Bronchial epithelial cell (primary cell): ENCODE measurements around the gene SUSD1. TPM values are rescaled to one million over a fixed set of nuclear protein-coding genes. Genes with fewer than 3 reads are reported as not detected.

Source experiments
- DNase-seq: peaks from one replicate; pipeline ENCODE4 v3.0.0-alpha.2; 2010; ENCODE audit warnings: low read depth
- FAIRE-seq: peaks from 2 replicates; lab custom pipeline; 2011; peaks lifted over from hg19 to GRCh38; lab: Jason Lieb, UNC
- H3K27me3 ChIP-seq: 2 replicates; pipeline ENCODE4 v1.5.1; 2011; ENCODE audit warnings: low read length; ENCODE audit not compliant: control insufficient read depth, insufficient read depth
- H3K36me3 ChIP-seq: 2 replicates; pipeline ENCODE4 v1.5.1; 2011; ENCODE audit warnings: low read length; ENCODE audit not compliant: control insufficient read depth, insufficient read depth
- H3K4me3 ChIP-seq: 2 replicates; pipeline ENCODE4 v1.5.1; 2011; ENCODE audit warnings: mild to moderate bottlenecking, low read depth, low read length, control low read depth
- total RNA-seq: library from RNA; depleted of rRNA; stranded (reverse); fragments of >200 nt; gene quantifications from 2 replicates; pipeline ENCODE4 v1.2.1, GENCODE V29; 2014
- TF ChIP-seq, protein P1 (sequence below): IDR thresholded peaks from 2 replicates; pipeline ENCODE4 v1.5.1; 2011; ENCODE audit warnings: mild to moderate bottlenecking, moderate library complexity, low read length, control low read depth, inconsistent platforms; ENCODE audit not compliant: insufficient read depth, severe bottlenecking

Gene SUSD1
- total RNA-seq, 1 donor from 2014 or later, result 9.0 TPM

DNA sequence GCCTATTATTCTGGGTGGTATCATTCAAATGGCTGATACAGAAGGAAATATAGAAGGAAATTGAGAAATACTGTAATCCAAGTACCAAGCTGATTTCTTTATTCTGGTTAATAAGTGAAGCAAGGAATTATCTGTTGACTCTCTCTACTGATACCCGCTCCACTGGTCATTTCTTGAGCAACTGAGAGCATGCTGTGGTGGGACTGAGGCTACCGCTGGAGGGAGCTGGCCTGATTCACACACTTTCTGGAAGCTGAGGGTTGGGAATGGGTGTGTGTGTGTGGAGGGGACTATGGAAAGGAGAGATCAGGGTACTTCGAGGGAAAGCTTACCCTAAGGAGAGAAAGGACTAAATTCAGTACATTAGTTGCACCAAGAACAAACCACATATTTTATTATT, 174.4 kb downstream of the SUSD1 start:
- Histone ChIP-seq H3K4me3 (no peak overlapping the region), H3K36me3 (no peaks in the 10 kb centered on the region), H3K27me3 (no peaks in the 10 kb centered on the region)
- TF ChIP-seq, protein P1, sequence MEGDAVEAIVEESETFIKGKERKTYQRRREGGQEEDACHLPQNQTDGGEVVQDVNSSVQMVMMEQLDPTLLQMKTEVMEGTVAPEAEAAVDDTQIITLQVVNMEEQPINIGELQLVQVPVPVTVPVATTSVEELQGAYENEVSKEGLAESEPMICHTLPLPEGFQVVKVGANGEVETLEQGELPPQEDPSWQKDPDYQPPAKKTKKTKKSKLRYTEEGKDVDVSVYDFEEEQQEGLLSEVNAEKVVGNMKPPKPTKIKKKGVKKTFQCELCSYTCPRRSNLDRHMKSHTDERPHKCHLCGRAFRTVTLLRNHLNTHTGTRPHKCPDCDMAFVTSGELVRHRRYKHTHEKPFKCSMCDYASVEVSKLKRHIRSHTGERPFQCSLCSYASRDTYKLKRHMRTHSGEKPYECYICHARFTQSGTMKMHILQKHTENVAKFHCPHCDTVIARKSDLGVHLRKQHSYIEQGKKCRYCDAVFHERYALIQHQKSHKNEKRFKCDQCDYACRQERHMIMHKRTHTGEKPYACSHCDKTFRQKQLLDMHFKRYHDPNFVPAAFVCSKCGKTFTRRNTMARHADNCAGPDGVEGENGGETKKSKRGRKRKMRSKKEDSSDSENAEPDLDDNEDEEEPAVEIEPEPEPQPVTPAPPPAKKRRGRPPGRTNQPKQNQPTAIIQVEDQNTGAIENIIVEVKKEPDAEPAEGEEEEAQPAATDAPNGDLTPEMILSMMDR, result no peak
- DNase-seq (no peak), FAIRE-seq (no peak)

DNA sequence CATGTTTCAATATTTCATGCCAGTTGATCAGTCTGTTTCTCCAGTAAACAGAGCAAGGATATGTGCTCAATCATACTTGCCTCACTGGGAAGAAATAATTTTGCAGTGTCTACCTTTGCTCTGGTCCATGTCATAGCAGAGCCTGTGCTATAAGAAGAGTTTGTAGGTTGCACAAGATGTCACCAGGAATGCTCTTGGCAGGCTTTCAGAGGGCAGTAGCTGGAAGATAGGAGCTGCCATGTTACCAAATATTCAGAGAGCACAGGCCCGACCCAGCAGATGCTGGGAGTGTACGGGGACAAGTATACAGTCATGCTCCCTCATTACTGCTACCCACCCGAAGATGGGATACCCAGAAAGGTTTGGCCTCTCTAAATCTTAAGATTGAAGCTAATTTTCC, 175.8 kb downstream of the SUSD1 start:
- TF ChIP-seq, protein P1, result no peak
- no peak overlapping the region for H3K4me3 ChIP-seq
- no peak for DNase-seq
- no peaks in the 10 kb centered on the region for H3K27me3 ChIP-seq
- no peak for FAIRE-seq
- H3K36me3 ChIP-seq, result no peaks in the 10 kb centered on the region

DNA sequence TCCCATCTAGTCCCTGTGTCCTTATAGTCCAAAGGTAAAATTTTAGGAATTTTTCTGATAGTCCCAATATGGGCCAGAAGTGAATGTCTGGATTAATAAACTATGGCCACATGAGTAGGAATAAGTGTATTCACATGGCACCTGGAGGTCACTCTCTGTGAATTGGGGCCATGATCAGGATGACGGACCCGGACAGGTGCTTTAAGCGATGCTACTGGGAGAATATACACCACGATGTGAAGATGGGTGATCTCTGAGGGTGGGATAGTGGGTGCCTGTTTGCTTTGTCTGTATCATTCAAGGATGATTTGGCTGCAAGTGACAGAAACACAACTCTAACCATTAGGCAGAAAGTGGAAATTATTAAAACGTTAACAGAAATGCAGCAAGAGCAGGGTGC, 177.3 kb downstream of the SUSD1 start:
- Histone ChIP-seq H3K36me3 (no peaks in the 10 kb centered on the region), H3K4me3 (no peak overlapping the region), H3K27me3 (no peaks in the 10 kb centered on the region)
- FAIRE-seq, result no peak
- TF ChIP-seq, protein P1, result no peak
- no peak for DNase-seq

DNA sequence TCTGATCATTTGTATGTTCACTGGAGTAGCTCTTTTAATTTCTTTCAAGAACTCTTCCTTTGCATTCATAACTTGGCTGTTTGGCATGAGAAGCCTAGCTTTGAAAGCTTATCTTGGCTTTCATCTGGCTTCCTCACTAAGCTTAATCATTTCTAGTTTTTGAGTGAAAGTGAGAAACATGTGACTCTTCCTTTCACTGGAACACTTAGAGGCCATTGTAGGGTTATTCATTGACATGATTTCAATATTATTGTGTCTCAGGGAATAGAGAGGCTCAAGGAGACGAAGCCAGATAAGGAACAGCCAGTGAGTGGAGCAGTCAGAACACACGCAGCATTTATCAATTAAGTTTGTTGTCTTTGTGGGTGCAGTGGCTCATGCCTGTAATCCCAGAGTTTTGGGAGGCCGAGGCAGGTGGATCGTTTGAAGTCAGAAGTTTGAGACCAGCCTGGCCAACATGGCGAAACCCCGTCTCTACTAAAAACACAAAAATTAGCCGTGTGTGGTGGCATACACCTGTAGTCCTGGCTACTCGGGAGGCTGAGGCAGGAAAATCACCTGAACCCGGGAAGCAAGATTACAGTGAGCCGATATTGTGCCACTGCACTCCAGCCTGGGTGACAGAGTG, 180.2 kb downstream of the SUSD1 start:
- no peak for DNase-seq

DNA sequence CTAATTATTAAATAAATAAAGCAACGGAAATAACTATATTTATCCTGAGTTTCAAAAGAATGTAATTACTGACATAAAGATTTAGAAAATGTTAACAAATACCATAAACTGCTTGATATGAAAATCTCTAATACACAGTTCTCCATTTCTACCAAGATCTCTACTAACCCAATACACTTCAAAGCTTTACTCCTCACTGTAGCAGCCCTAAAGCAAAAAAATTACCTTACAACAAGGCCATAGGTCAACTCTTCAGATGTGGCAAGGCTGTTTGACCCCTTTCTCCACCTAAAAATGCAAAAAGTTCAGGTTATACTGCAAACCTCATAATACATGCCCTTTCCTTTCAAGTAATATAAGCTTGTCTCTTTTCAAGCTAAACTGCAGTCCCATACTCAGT, 181.8 kb downstream of the SUSD1 start:
- FAIRE-seq (no peak), DNase-seq (no peak)
- Histone ChIP-seq H3K36me3 (no peaks in the 10 kb centered on the region), H3K27me3 (no peaks in the 10 kb centered on the region), H3K4me3 (no peak overlapping the region)
- TF ChIP-seq, protein P1, result no peak

More for the DNA sequence above, 180.2 kb downstream of the SUSD1 start:
- Histone ChIP-seq H3K27me3 (no peaks in the 10 kb centered on the region), H3K36me3 (no peaks in the 10 kb centered on the region), H3K4me3 (no peak overlapping the region)
- FAIRE-seq, result no peak
- TF ChIP-seq, protein P1, result no peak

DNA sequence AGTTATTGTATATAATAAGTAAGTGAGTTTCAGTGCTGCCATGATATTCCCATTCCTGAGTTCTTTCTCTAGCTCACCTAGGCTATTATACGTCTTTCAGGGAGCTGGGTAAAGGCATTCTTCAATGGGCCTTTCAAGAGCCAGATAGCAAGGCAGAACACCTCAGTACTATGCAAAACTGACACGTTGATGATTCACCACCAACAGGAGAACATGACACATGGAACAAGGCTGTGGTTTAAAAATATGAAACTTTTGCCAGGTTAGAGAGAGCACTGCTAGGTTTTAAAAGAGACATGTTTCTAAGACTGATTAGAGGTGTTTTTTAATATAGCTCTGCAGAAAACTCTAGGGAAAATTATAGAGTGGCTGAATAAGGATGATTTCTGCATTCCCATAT, 182.6 kb downstream of the SUSD1 start:
- peak; percentile 93 for DNase-seq
- H3K4me3 ChIP-seq, result no peak overlapping the region
- FAIRE-seq, result no peak
- H3K27me3 ChIP-seq, result no peaks in the 10 kb centered on the region
- TF ChIP-seq, protein P1, result no peak
- H3K36me3 ChIP-seq, result no peaks in the 10 kb centered on the region
